GM18517 (cell line): ENCODE data around the gene SH3RF3.

Experiments used
- ATAC-seq: cut with Tn5 transposase; IDR thresholded peaks from one replicate; pipeline ENCODE4 v1.9.1; 2021; ENCODE audit warnings: mild to moderate bottlenecking, moderate library complexity; ENCODE audit not compliant: unreplicated experiment

The SH3RF3 gene

GRCh38 chr2:109508556-109508955 lies 379.6 kb downstream of the SH3RF3 start:
- no peak for ATAC-seq

DNA sequence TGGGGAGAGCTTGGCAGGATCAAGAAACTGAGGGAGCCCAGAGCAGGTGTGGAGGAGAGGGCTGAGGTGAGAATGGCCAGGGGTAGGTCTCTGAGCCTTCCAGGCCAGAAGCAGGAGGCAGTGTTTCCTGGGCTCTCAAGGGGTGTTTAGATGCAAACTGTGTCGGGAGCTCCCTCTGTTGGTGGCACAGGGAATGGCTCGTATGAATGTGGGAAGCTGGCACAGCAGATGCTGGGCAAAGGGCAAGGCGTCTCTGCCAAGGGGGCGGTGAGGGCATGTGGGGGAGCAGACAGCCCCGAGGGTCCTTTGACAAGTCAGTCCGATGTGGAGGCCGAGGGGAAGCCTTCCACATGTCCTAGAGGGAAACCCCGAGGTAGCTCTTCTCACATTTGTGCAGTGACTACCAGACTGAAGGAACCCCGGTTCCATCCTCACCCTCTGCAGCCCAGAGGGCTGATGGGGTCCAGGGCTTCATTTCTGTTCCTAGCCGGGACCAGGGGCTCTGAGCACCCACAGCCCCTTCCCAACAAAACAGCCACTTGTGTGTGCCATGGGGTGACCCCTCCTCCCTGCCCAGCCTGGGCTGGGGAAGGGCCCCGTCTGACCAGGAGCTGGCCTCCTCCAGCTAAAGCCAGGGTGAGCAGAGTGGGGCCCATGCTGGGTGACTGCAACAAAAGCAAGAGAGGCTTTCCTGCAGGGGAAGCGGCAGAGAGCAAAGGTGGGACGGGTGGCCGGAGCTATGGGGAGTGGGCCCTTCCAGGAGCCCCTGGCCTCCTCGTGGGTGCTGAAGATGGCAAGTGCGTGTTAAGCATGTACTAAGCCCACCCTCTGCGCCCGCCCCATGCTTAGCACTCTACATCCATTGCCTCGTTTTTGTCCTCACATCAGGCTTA lies 381.4 kb downstream of the SH3RF3 start:
- no peak for ATAC-seq

GRCh38 chr2:109511168-109511567 lies 382.2 kb downstream of the SH3RF3 start:
- no peak for ATAC-seq

- no peak for ATAC-seq
Measured at GRCh38 chr2:109512076-109512475, 383.1 kb downstream of the SH3RF3 start.

DNA sequence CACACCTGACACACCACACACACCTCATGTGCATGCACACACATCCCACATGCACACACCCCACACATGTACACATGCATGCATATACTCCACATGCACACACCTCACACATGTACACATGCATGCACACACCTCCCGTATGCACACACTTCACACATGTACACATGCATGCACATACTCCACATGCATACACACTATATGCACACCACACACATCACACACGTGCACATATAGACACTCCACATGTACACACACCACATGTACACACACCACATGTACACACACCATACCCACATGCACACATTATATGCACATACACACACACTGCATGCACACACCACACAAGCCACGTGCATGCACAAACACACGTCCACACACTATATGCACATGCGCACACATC lies 384.2 kb downstream of the SH3RF3 start:
- ATAC-seq = no peak

- peak; percentile 72 for ATAC-seq
Measured at GRCh38 chr2:109513749-109514588, 385.0 kb downstream of the SH3RF3 start.

- no peak for ATAC-seq
Measured at GRCh38 chr2:109514857-109515256, 385.9 kb downstream of the SH3RF3 start.

DNA sequence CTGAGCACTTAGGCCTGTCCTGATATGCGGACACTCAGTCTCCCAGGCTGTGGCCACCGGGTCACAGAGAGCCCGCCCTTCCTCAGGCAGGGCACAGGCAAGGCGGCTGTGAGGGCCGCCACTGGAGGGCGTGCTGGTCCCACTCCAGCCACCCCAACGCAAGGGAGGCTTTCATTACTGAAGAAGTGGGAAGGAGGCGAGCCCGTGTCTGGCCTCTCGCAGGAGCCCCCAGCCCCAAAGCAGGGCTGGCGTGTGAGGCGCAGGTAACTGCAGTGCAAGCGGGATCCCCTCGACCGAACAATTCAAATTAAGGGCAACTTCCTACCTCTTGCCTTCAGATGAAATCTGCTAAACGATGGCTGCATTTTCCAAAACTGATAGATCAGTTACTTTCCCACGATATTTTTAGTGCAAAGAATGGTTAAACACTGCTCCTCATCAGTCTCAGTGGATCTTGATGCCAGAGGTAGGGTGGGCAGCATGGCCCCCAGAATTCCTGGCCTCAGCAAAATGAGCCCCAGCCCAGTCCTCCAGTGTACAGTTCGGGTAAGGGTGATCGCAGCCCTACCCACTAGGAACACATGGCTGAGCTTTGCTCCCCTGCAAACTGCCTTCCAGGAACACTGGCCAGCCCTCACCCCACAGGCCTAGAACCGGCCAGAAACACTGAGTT lies 387.6 kb downstream of the SH3RF3 start:
- no peak for ATAC-seq

DNA sequence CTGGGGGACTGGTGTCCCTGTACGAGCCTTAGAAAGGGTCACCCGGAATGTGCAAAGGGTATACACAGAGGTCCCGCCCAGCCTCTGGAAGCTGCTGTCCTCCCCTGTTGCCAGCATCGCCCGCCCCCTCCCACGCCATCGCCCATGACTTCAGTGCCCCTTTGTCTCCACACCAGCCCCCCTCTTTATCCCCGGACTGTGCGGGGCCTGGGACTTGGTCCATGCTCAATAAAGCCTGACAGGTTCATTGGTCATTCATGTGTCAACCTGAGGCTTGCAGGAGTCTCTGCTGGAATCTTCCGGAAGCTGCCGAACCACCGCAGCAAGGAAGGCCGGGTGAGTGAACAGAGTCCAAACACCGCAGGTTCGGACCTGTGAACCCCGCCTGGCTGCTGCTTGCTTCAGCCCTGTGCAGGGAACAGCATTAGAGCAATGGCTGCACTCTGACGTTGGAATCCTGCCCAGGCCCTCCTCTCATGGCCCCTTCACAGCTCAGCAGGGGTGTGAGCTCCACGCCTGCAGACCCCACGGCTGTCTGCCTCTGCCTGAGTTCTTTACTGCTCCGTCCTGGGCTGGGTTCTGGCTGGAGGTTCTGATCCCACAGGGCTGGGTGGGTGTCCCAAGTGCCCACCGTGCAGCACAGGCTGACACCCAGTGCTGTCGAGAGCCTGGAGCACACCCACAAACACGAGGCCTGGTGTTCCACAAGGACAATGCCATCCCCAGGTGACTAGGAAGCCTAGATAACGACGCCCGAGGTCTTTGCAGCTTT lies 388.3 kb downstream of the SH3RF3 start:
- ATAC-seq = no peak

DNA sequence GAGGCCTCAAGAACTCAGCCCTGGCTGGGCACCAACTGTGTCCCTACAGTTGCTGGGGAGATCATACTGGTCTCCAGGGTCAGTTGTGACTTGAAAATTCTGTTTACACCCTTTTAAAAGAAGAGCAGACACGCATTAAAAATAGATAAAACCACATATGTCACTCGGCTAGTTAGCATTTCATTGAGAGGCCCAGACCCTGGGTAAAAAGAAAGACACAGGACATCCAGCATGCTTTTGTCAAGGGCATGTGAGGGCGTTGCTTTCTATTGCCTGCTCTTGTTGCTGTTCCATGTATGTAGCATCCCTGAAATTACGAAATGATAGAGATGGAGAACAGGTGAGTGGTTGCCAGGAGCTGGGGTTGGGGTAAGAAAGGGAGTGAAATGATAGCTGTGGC lies 390.5 kb downstream of the SH3RF3 start:
- ATAC-seq = no peak

DNA sequence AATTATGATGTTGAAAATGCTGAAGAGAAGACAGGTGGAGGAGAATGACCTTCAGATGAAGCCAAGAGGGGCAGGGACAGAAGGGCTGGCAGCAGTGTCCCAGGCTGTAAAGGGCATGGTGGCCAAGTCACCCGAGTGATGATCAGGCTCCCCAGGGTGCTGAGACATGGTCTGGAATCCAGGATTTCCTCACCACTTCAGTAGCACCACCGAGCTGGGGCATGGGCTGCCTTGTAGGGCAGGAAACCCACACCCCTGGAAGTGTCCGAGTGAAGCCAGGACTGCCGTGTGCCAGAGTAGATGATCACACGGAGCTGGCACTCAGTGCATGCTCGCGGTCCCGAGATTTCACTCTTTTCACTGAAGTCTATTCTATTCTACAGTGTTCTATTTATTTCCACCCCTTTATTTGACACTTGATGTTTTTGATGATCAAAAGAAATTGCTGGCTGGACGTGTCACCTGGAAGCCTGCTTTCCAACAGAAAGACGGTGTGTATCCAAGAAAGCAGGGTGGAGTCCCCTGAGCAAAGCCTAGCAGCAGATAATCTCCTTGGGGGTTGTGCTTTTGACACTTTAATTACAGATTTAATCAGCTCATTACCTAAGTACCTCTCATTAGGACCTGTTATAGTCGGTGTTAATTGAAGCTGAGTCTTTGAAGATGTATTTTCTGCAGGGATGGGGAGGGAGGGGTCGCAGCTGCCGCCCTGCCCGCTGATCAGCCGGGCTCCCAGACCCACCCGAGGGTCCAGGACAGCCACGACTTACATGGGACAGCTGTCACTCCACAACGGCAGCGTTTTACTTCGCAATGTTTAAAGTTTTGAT lies 392.4 kb downstream of the SH3RF3 start:
- no peak for ATAC-seq

DNA sequence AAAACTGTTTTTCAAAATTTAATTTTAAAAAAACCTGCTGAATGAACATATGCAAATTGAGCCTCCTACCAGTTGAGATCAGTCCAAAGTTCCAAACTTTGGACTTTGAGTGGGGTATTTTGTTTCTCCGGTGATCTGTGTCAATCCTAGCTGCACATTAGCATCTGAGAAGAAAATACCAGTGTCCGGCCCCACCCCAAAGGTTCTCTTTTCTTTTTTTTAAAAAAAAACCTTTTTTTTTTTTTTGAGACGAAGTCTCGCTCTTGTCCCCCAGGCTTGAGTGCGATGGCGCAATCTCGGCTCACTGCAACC lies 393.0 kb downstream of the SH3RF3 start:
- ATAC-seq = no peak

- no peak for ATAC-seq
Measured at GRCh38 chr2:109523121-109523520, 394.1 kb downstream of the SH3RF3 start.

DNA sequence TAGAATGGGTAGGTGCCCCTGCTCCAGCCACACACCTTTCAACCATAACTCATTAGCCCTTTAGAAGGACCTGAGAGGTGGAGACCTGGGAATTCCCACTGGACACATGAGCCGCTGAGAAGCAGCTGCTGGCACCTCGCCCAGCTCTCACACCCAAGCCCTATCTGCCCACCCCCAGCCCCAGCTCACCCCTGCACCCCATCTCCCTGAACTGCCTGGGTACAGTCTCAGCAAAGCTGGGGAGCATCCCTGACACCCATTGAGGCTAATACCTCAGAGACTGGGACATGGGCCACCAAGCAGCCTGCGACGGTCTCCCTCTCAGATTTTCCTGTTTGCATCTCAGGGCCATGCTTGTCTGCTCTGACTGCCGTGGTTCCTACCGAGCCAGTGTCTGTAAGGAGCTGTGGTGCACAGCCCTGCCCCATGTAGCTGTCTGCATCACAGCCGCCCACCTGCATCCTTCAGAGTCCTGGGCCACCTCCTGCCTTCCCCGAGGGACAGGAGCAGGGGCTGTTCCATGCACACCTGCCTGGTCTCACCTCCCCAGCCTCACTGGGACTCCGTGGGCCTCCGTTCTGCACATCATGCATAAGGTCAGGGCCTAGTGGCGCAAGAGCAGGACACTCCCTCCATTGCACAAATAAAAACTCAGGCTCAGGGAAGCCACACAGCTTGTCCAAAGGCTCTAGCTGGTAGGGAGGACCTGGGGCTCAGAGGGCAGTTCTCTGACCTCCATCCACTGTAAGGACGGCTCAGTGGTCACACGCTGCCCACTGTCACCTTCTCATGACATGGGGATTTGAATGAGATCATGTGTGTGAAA lies 394.7 kb downstream of the SH3RF3 start:
- ATAC-seq = no peak

- no peak for ATAC-seq
Measured at GRCh38 chr2:109525836-109526235, 396.8 kb downstream of the SH3RF3 start.

- no peak for ATAC-seq
Measured at GRCh38 chr2:109526442-109526970, 397.5 kb downstream of the SH3RF3 start.

- no peak for ATAC-seq
Measured at GRCh38 chr2:109527079-109527478, 398.1 kb downstream of the SH3RF3 start.

- ATAC-seq = no peak
Measured at GRCh38 chr2:109527846-109528705, 399.1 kb downstream of the SH3RF3 start.
